Measurements from ENCODE around the gene GTF3C4. TPM values are rescaled to one million over a fixed set of nuclear protein-coding genes. Genes with fewer than 3 reads are reported as not detected.

The GTF3C4 gene, protein sequence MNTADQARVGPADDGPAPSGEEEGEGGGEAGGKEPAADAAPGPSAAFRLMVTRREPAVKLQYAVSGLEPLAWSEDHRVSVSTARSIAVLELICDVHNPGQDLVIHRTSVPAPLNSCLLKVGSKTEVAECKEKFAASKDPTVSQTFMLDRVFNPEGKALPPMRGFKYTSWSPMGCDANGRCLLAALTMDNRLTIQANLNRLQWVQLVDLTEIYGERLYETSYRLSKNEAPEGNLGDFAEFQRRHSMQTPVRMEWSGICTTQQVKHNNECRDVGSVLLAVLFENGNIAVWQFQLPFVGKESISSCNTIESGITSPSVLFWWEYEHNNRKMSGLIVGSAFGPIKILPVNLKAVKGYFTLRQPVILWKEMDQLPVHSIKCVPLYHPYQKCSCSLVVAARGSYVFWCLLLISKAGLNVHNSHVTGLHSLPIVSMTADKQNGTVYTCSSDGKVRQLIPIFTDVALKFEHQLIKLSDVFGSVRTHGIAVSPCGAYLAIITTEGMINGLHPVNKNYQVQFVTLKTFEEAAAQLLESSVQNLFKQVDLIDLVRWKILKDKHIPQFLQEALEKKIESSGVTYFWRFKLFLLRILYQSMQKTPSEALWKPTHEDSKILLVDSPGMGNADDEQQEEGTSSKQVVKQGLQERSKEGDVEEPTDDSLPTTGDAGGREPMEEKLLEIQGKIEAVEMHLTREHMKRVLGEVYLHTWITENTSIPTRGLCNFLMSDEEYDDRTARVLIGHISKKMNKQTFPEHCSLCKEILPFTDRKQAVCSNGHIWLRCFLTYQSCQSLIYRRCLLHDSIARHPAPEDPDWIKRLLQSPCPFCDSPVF
- 10.6 TPM for polyA plus RNA-seq (2012; ENCODE audit: insufficient read depth, insufficient read length)

DNA sequence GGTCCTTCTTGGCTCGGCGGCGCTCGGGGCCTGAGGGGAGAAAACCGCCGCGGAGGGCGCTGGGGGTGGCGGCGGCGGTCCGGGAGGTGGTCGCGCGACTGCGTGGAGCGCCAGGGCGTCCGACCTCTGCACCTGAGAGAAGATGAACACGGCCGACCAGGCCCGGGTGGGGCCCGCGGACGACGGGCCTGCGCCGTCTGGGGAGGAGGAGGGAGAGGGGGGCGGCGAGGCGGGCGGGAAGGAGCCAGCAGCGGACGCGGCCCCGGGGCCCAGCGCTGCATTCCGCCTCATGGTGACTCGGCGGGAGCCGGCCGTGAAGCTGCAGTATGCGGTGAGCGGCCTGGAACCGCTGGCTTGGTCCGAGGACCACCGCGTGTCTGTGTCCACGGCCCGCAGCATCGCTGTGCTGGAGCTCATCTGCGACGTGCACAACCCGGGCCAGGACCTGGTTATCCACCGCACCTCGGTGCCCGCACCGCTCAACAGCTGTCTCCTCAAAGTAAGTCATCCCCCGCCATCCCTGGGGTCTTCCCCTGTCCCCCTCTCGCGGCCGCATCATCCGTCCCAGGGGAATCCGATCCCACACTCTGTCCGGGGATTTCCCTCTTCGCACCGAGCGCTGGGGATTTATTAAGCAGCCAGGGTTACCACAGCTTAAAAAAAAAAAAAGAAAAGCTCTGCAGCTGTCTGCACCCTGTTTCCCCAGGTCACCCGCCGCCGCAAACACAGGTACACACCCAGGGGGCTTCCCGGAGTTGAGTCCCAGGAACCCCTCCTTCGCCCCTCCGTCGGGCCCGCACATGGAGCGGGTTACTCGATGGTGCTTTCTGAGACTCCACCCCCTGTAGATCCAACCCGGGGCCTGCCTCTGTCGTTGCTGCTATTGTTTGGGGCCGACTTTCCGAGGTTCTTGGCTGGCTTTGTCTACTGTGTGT, at the start of gene GTF3C4:
Gene GTF3C4 (plus strand): TSS at position 8 of the 935 bp plus-strand sequence. CDS start 135 bp downstream, at position 143.
- peak within 1 kb of the TSS; percentile 97 for H3K4me3 ChIP-seq (ENCODE audit: low read length)
- DNase-seq (ENCODE audit: low read depth, low spot score): no peak

- no peak overlapping the region for H3K4me3 ChIP-seq (ENCODE audit: low read length)
- DNase-seq (ENCODE audit: low read depth, low spot score): no peak
Observed at GRCh38 chr9:132622159-132622558, 48.1 kb upstream of the GTF3C4 start.

- no peak for DNase-seq (ENCODE audit: low read depth, low spot score)
- H3K4me3 ChIP-seq (ENCODE audit: low read length): no peak overlapping the region
Observed at GRCh38 chr9:132626285-132626684, 44.0 kb upstream of the GTF3C4 start.

DNA sequence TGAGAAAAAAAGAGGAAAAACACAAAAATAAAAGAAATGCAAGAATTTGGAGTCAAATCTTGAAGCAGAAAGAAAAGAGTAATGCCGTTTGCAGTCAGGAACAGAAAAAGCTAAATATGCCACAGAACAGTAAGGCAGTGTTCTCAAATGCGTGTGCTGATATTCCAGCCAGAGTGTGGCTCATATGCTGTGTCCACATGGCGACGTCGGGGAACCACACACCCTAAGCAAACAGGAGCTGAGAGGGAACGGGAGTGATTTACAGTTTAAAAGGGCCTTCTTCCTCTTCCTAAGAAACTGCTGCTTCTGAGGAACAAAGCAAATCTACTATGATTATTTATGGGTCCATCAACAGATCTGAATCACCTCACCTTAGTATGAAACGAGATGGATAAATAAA, 43.2 kb upstream of the GTF3C4 start:
- DNase-seq (ENCODE audit: low read depth, low spot score): no peak
- no peak overlapping the region for H3K4me3 ChIP-seq (ENCODE audit: low read length)

DNA sequence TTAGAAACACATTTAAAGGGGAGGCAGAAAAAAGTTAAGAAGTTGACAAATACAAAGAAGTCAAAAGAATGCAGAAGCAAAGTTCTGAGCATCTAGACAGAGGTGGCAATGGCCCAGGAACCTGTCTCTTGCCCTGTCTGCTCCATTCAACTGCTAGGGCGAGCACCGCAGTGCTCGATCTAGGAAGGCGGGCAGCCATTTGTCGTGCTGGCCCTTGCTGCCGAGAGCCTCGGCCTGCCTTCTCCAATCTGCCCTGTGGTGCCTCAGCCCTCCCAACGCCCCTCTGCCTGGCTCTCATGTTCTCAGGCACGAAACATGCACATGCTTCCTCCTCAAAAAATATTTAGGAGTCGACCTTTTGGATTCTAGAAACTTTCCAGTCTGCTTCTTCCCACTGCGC, 42.7 kb upstream of the GTF3C4 start:
- DNase-seq (ENCODE audit: low read depth, low spot score): no peak
- H3K4me3 ChIP-seq (ENCODE audit: low read length): no peak overlapping the region

- no peak for DNase-seq (ENCODE audit: low read depth, low spot score)
Observed at GRCh38 chr9:132628746-132629145, 41.5 kb upstream of the GTF3C4 start.

GRCh38 chr9:132630116-132630515, 40.1 kb upstream of the GTF3C4 start:
- DNase-seq (ENCODE audit: low read depth, low spot score): no peak
- H3K4me3 ChIP-seq (ENCODE audit: low read length): no peak overlapping the region

More at GRCh38 chr9:132628746-132629145, 41.5 kb upstream of the GTF3C4 start:
- no peak overlapping the region for H3K4me3 ChIP-seq (ENCODE audit: low read length)

- no peak for DNase-seq (ENCODE audit: low read depth, low spot score)
Observed at GRCh38 chr9:132630811-132631210, 39.5 kb upstream of the GTF3C4 start.

DNA sequence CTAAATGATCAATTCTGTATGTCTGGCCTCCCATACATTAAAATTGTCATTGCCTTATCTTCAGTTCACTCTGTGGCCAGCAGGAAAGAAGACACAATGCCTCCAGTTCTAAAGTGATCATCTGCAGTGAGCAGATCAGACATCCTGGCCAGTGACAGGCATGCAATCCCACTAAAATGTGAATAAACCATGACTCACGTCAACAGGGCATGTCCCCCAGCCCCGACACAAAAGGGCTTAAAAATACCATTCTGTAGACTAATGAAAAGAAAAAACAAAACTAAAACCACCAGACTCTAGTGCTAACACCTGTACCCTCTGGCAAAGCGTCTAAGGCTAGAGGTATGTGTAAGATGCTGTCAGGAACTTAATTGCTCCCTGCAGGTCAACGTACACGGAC, 39.0 kb upstream of the GTF3C4 start:
- H3K4me3 ChIP-seq (ENCODE audit: low read length): no peak overlapping the region
- no peak for DNase-seq (ENCODE audit: low read depth, low spot score)

More at GRCh38 chr9:132630811-132631210, 39.5 kb upstream of the GTF3C4 start:
- H3K4me3 ChIP-seq (ENCODE audit: low read length): no peak overlapping the region

- no peak for DNase-seq (ENCODE audit: low read depth, low spot score)
- H3K4me3 ChIP-seq (ENCODE audit: low read length): no peak overlapping the region
Observed at GRCh38 chr9:132631685-132632084, 38.6 kb upstream of the GTF3C4 start.

DNA sequence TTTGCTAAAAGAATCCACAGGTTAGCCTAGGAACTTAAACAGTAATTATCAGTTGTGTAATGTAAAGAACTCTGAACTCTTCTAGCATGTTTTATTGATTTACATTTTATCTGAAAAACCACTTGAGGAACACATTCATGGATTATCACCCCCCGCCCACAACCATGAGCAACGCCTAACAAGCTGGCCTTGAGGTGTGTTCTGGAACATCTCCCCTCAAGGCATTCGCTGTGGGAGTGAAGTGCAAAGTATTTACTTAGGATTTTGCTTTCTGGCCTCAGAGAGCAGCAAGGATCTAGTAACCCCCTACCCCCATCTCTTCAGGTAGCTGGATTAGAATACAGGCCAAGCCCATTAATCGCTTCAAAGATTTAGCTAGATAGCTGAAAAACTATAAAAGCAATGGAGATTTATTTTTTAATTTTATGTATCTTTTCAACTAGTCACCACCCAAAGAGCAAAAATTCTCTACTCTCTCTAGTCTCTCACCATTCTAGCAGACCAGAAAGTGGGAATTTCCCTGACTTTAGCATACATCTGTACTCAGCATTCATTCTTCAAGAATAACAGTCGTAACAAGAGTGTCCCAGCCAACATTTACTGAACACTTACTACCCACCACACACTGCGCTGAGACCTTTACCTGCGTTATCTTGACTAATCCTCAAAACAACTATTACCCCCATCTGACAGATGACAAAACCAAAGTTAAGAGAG, 37.7 kb upstream of the GTF3C4 start:
- H3K4me3 ChIP-seq (ENCODE audit: low read length): no peak overlapping the region
- DNase-seq (ENCODE audit: low read depth, low spot score): no peak

GRCh38 chr9:132634327-132634726, 35.9 kb upstream of the GTF3C4 start:
- no peak overlapping the region for H3K4me3 ChIP-seq (ENCODE audit: low read length)
- DNase-seq (ENCODE audit: low read depth, low spot score): no peak

DNA sequence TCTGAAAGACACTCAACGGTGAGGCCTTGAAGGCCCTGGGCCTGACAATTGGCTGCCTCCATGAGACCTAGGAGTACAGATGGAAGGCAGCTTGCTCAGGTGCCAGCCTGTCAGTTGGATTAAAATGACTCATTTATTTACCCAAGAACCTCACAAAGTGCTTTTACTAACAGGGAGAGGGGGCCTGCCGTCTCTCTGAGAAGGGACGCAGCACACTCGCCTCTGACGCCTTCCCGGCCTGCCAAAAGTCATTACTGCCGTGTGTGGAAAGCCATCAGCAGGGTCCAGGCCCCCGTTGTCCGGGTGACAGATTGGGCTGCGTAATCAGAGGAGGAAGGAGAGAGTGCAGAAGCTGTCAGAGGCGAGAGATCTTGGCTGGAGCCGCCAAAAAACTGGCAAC, 32.9 kb upstream of the GTF3C4 start:
- no peak for DNase-seq (ENCODE audit: low read depth, low spot score)
- H3K4me3 ChIP-seq (ENCODE audit: low read length): no peak overlapping the region

DNA sequence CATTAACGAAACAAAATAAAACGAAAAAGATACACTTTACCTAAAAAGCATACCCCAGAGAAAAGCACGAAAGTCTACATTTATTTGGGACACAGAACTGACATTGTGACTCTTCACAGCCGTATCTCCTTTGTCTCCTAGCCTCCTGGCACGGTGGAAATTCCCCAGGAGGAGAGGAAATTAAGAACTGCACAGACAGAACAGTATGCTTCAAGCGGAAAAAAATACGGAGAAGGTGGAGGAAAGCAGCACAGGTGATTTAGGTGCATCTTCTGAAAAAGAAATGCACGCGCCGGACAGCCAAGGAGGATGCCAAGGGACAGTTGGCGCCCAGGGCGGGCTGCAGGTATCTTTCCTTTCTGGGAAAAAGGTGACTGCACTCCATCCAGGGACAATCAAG, 32.5 kb upstream of the GTF3C4 start:
- no peak for DNase-seq (ENCODE audit: low read depth, low spot score)
- no peak overlapping the region for H3K4me3 ChIP-seq (ENCODE audit: low read length)

DNA sequence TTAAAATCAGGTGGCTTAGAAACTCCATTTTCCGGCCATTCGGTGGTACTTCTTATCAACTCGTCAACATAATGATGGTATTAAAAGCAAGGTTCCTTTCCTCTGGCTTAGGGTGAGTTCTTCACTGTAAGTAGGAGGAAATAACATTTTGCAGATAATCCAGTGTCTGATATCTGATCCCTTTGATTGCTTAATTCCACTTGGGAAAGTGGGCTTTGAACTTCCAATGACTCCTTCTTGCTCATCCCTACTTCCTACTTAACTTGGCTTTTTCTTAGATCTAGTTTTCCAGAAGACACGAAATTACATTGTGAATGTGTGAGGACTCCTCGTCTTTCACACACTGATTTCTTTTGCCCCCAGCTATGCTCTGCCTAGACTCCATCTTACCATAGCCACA, 32.0 kb upstream of the GTF3C4 start:
- H3K4me3 ChIP-seq (ENCODE audit: low read length): no peak overlapping the region
- DNase-seq (ENCODE audit: low read depth, low spot score): no peak

DNA sequence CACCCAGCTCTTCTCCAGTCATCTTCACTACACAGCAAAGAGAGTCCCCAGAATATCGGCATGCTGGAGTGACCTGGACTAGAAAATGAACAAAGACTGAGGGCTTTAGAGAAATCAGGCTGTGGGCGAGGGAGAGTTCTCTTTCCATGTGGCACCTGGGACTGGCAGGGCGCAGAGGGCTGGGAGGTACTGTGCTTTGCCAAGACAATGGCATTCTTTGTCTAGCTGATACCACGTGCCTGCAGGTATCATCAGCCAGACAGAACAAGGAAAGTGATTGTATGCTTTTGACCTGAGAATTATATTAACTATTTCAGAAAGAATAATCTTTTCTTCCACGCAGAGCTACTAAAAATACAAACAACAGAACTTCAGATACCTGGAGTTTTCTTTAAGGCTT, 30.9 kb upstream of the GTF3C4 start:
- H3K4me3 ChIP-seq (ENCODE audit: low read length): no peak overlapping the region
- DNase-seq (ENCODE audit: low read depth, low spot score): no peak

DNA sequence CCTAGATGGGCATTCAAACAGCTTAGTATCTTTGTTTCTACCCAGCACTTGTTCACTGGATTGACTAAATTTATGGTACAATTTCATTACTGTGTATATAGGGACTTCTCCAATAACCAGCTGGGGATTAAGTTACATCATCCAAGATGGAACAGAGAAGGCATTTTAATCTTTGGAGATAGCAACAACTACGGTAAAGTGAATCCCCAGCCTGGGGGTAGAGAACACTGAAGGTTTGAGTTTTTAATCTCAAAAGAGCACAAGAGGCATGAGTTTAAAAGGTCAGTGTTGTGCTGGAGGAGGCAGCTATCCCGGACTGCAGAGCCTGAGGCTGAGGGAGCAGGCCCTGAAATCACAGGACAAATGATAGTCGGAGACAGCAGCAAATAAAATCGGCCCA, 29.0 kb upstream of the GTF3C4 start:
- no peak overlapping the region for H3K4me3 ChIP-seq (ENCODE audit: low read length)
- no peak for DNase-seq (ENCODE audit: low read depth, low spot score)

GRCh38 chr9:132644251-132644650, 26.0 kb upstream of the GTF3C4 start:
- no peak overlapping the region for H3K4me3 ChIP-seq (ENCODE audit: low read length)
- peak; percentile 17 for DNase-seq (ENCODE audit: low read depth, low spot score)

DNA sequence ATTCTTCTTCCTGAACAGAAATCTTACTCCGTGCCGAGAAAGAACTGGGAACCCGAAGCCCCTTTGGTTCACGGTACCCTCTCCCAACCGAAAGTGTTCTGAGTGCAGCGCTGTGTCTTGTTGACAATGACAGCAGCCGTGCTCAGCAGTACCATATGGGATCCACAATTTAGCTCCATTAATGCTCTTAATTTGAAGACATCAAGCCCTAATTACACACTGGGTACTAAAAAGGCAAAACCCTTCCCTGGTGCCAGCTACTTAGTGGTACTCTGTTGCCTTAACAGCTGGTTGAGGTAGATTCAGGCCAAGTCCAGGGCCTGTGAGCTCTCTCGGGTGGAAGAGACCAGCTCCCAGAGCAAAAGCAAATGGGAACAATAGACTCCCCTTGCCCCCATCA, 25.0 kb upstream of the GTF3C4 start:
- no peak for DNase-seq (ENCODE audit: low read depth, low spot score)
- H3K4me3 ChIP-seq (ENCODE audit: low read length): no peak overlapping the region
